Dermis blood vessel endothelial cell (primary cell): Measurements from ENCODE around the gene AGBL3. TPM values are rescaled to one million over a fixed set of nuclear protein-coding genes. Genes with fewer than 3 reads are reported as not detected.

ENCODE experiments used
- total RNA-seq: library from RNA; depleted of rRNA; stranded (reverse); fragments of >200 nt; gene quantifications from 2 replicates; pipeline ENCODE4 v1.2.3, GENCODE V29; 2014

Gene AGBL3
- total RNA-seq, 1 donor from 2014 or later, result 1.7 TPM

Other genes starting within 250 kb of the AGBL3 start
- 228 and 258 TPM in 2 replicates for gene CALD1, start 206.9 kb upstream of the AGBL3 start, total RNA-seq
- 40.7 and 76.1 TPM in 2 replicates for gene TMEM140, start 161.6 kb downstream of the AGBL3 start, total RNA-seq
- gene CYREN, start 184.2 kb downstream of the AGBL3 start, total RNA-seq, result 20.8 and 29.5 TPM in 2 replicates
- gene WDR91, start 225.0 kb downstream of the AGBL3 start, total RNA-seq, result 5.3 and 7.7 TPM in 2 replicates
- not detected in 2 replicates for gene STRA8, start 247.3 kb downstream of the AGBL3 start, total RNA-seq